Endothelial cell of umbilical vein (primary cell): ENCODE measurements around the gene MED27.

Source experiments
- EZH2 ChIP-seq: IDR thresholded peaks from 2 replicates; pipeline ENCODE4 v1.6.1; 2012; ENCODE audit warnings: borderline replicate concordance, low read depth, mild to moderate bottlenecking, moderate library complexity, low read length, inconsistent platforms; ENCODE audit not compliant: severe bottlenecking
- FOS ChIP-seq: IDR thresholded peaks from 2 replicates; pipeline ENCODE4 v1.6.1; 2011; ENCODE audit warnings: mild to moderate bottlenecking, low read length, moderate library complexity, borderline replicate concordance; ENCODE audit not compliant: insufficient read depth
- GATA2 ChIP-seq: IDR thresholded peaks from 2 replicates; pipeline ENCODE4 v1.7.0; 2011; ENCODE audit warnings: low read depth, mild to moderate bottlenecking, moderate library complexity, mixed read lengths, low read length; ENCODE audit not compliant: insufficient read length, insufficient read depth
- JUN ChIP-seq: IDR thresholded peaks from 2 replicates; pipeline ENCODE4 v1.6.1; 2011; ENCODE audit warnings: borderline replicate concordance, low read depth; ENCODE audit not compliant: insufficient read length, insufficient read depth
- MYC ChIP-seq: IDR thresholded peaks from one replicate; pipeline ENCODE4 v1.6.1; 2011; ENCODE audit warnings: mild to moderate bottlenecking, low read depth, low read length
- POLR2A ChIP-seq: IDR thresholded peaks from 2 replicates; pipeline ENCODE4 v1.6.1; 2012; ENCODE audit warnings: low read depth, mild to moderate bottlenecking, control low read depth, low read length
- POLR2AphosphoS5 ChIP-seq: IDR thresholded peaks from 2 replicates; pipeline ENCODE4 v1.6.1; 2012; ENCODE audit warnings: low read depth, mild to moderate bottlenecking, control low read depth, low read length, moderate library complexity; ENCODE audit not compliant: insufficient read depth
- TF ChIP-seq, protein P1 (sequence below), 2 donors: IDR thresholded peaks; 1 replicate in 1 of 2; 2 replicates in 1 of 2; pipeline ENCODE4 v1.5.1; 2011; ENCODE audit warnings: low read length in 2 of 2, mild to moderate bottlenecking in 2 of 2, moderate library complexity in 2 of 2, control low read depth in 1 of 2, inconsistent platforms in 1 of 2, low read depth in 1 of 2; ENCODE audit not compliant: insufficient read depth in 1 of 2; ENCODE audit errors: extremely low read depth in 1 of 2
- TF ChIP-seq, protein P2 (sequence below): IDR thresholded peaks from 2 replicates; pipeline ENCODE4 v1.6.1; 2011; ENCODE audit not compliant: insufficient read depth, insufficient read length

DNA sequence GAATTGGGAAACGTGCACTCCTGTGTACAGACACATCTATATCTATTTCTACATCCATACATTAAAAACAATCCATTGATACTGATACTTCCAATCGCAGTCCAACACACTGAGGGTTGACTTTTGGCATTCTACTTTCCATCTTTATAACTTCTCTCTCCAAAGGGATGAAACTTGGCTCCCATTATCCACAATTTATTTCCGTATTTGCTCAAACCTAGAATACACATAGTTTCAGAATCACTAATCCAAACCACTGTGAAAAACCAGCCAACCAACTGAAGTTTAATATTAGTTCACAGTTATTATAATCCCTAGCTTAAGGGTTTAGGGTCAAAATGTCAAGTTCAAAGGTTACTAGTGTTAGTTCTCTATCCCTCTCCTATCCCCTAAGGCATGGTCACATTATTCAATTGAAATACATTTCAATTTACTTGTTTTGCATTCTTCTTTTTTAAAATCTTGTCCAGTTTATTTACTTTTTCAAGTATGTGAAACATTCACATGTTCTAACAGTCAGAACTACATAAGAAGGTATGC lies 156.5 kb downstream of the MED27 start:
- TF ChIP-seq EZH2, result no peak
- TF ChIP-seq, protein P1, sequence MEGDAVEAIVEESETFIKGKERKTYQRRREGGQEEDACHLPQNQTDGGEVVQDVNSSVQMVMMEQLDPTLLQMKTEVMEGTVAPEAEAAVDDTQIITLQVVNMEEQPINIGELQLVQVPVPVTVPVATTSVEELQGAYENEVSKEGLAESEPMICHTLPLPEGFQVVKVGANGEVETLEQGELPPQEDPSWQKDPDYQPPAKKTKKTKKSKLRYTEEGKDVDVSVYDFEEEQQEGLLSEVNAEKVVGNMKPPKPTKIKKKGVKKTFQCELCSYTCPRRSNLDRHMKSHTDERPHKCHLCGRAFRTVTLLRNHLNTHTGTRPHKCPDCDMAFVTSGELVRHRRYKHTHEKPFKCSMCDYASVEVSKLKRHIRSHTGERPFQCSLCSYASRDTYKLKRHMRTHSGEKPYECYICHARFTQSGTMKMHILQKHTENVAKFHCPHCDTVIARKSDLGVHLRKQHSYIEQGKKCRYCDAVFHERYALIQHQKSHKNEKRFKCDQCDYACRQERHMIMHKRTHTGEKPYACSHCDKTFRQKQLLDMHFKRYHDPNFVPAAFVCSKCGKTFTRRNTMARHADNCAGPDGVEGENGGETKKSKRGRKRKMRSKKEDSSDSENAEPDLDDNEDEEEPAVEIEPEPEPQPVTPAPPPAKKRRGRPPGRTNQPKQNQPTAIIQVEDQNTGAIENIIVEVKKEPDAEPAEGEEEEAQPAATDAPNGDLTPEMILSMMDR (IDR thresholded peaks at IDR 0.05; ENCODE audit: extremely low read depth in 1 of 2, insufficient read depth in 1 of 2, low read depth in 1 of 2, low read length in 2 of 2), result no peak
- TF ChIP-seq POLR2AphosphoS5, result no peak
- no peak for TF ChIP-seq POLR2A
- no peak for TF ChIP-seq MYC
- no peak for TF ChIP-seq FOS
- TF ChIP-seq, protein P2, sequence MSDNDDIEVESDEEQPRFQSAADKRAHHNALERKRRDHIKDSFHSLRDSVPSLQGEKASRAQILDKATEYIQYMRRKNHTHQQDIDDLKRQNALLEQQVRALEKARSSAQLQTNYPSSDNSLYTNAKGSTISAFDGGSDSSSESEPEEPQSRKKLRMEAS, result no peak
- no peak for TF ChIP-seq JUN
- TF ChIP-seq GATA2, result no peak
